Spleen (tissue), 11 donors: ENCODE measurements around the gene LCOR. TPM values are rescaled to one million over a fixed set of nuclear protein-coding genes. Genes with fewer than 3 reads are reported as not detected.

Experiments used
- DNase-seq: peaks from one replicate; pipeline ENCODE4 v3.0.0-alpha.2; 2020
- H3K27ac ChIP-seq, 8 donors: fragments of 200-600 bp; sonication (generic) in 7 of 8; 1 replicate in 4 of 8; 2 replicates in 4 of 8; pipeline versions ENCODE4 v1.5.0 to v1.8.0; 2016 to 2021; ENCODE audit warnings: inconsistent platforms in 4 of 8, mild to moderate bottlenecking in 4 of 8, moderate library complexity in 1 of 8
- H3K27me3 ChIP-seq, 7 donors: fragments of 200-600 bp; sonication (generic) in 6 of 7; replicated peaks in 1 of 7; 1 replicate in 4 of 7; 2 replicates in 3 of 7; pipeline versions ENCODE4 v1.5.0 to v1.8.0; 2016 to 2021; ENCODE audit warnings: inconsistent platforms in 3 of 7, mild to moderate bottlenecking in 1 of 7
- H3K36me3 ChIP-seq, 6 donors: fragments of 200-600 bp; sonication (generic) in 5 of 6; 1 replicate in 4 of 6; 2 replicates in 2 of 6; pipeline versions ENCODE4 v1.5.0 to v1.8.0; 2016 to 2021; ENCODE audit warnings: inconsistent platforms in 2 of 6
- H3K4me1 ChIP-seq, 6 donors: fragments of 200-600 bp; sonication (generic) in 5 of 6; 1 replicate in 3 of 6; 2 replicates in 3 of 6; pipeline versions ENCODE4 v1.5.0 to v1.8.0; 2016 to 2021; ENCODE audit warnings: inconsistent platforms in 3 of 6
- H3K4me3 ChIP-seq, 8 donors: fragments of 200-600 bp; sonication (generic) in 7 of 8; 1 replicate in 4 of 8; 2 replicates in 4 of 8; pipeline versions ENCODE4 v1.5.0 to v1.8.0; 2016 to 2021; ENCODE audit warnings: inconsistent platforms in 4 of 8, mild to moderate bottlenecking in 4 of 8, moderate library complexity in 2 of 8
- H3K9me3 ChIP-seq, 8 donors: fragments of 200-600 bp; sonication (generic) in 7 of 8; 1 replicate in 4 of 8; 2 replicates in 4 of 8; pipeline versions ENCODE4 v1.5.0 to v1.8.0; 2016 to 2021; ENCODE audit warnings: inconsistent platforms in 4 of 8
- CTCF ChIP-seq, 11 experiments: fragments of 200-600 bp in 7 of 11; fragments of 450-650 bp in 4 of 11; sonication (generic) in 4 of 11; IDR thresholded peaks in 8 of 11; conservative IDR thresholded peaks in 3 of 11; 1 replicate in 7 of 11; 2 replicates in 4 of 11; pipeline versions ENCODE4 v1.4.0 to v1.8.0; 2016 to 2021; ENCODE audit warnings: antibody characterized with exemption in 11 of 11, inconsistent platforms in 4 of 11, mild to moderate bottlenecking in 1 of 11
- POLR2A ChIP-seq, 3 donors: fragments of 450-650 bp; IDR thresholded peaks; one replicate each; pipeline ENCODE4 v1.5.1; 2017; ENCODE audit warnings: antibody characterized with exemption in 3 of 3, mild to moderate bottlenecking in 1 of 3
- POLR2AphosphoS5 ChIP-seq, 3 donors: sonication (generic); formaldehyde crosslinking; IDR thresholded peaks; one replicate each; pipeline ENCODE4 v1.5.1; 2017; ENCODE audit warnings: antibody characterized with exemption in 3 of 3
- WGBS, 5 donors: extraction: QIAGEN DNeasy Blood & Tissue Kit in 3 of 5; methylation state at CpG; one replicate each; pipeline versions ENCODE4 v1.1.5 to v1.1.7; 2013 to 2018; 5-methylcytosine and 5-hydroxymethylcytosine counted together
- intact Hi-C: fragments of 100-400 bp; cut with DNase I; formaldehyde crosslinking; loops from one replicate; pipeline ENCODE4 v1.15.0; 2023; ENCODE audit warnings: low total_unique reads
- polyA plus RNA-seq, 3 donors: library from polyadenylated mRNA; stranded (reverse); fragments of 200-250 nt; gene quantifications; one replicate each; pipeline ENCODE4 v1.2.1, GENCODE V29; 2013
- total RNA-seq, 7 donors: library from RNA; depleted of rRNA in 3 of 7; stranded (reverse); fragments of >200 nt in 3 of 7; fragmentation: NEBNext Ultra II Directional in 4 of 7; extraction: Animal tissue kit (Norgen Biotek cat#: 25700) in 4 of 7; gene quantifications; one replicate each; pipeline versions ENCODE4 v1.1.0 to v1.2.1, GENCODE V29; 2016 to 2021
- donor health status: healthy with polysubstance abuse.
- donor health status: DM: no; HTN: no; CAD: no; lungs with moderate emphysema.
- donor health status: DM: no; HTN: no; CAD: no.
- donor health status: Bipolar disorder and iron deficiency.
- donor health status: healthy.
- donor health status: DM: no; HTN: no; CAD: no.
- donor health status: DM: yes; HTN: yes; CAD: no.

The LCOR gene
- total and polyA plus RNA-seq, 10 donors, result 2.2 to 105 (median 47.0) TPM

- DNase-seq, result no peak
- H3K27ac ChIP-seq, result no peak overlapping the region
- H3K9me3 ChIP-seq, result no peaks in the 10 kb centered on the region
- TF ChIP-seq POLR2AphosphoS5 (IDR thresholded peaks at IDR 0.05) (no peak), CTCF (IDR thresholded peaks at IDR 0.05 in 8 of 11, conservative IDR thresholded peaks at IDR 0.05 in 3 of 11) (no peak), POLR2A (IDR thresholded peaks at IDR 0.05) (no peak)
- WGBS, 5 donors, result 87 to 94% (median 93%) methylated on average over 5 of the region's 5 CpGs
- peaks cover 15 to 39% (median 27%) of the 10 kb centered on the region in 6 donors for H3K4me1 ChIP-seq
- no peaks in the 10 kb centered on the region for H3K36me3 ChIP-seq
- H3K27me3 ChIP-seq, result no peaks in the 10 kb centered on the region
- H3K4me3 ChIP-seq, result no peak overlapping the region
- intact Hi-C loops, result loop anchor here (10.0 kb wide), 1 partner anchor 64 kb away; no protein-coding TSS in a partner anchor
Observed at GRCh38 chr10:96829029-96829773, 2.9 kb upstream of the LCOR start.

- peaks cover 25 to 54% (median 42%) of the 10 kb centered on the region in 6 donors for H3K4me1 ChIP-seq
- no peaks in the 10 kb centered on the region for H3K9me3 ChIP-seq
- TF ChIP-seq POLR2AphosphoS5 (IDR thresholded peaks at IDR 0.05), result no peak
- peak; percentile 77 to 92 (median 87) for TF ChIP-seq CTCF (IDR thresholded peaks at IDR 0.05 in 8 of 11, conservative IDR thresholded peaks at IDR 0.05 in 3 of 11)
- WGBS, 5 donors, result 36 to 42% (median 37%) methylated on average over 17 of the region's 17 CpGs
- H3K36me3 ChIP-seq, result no peaks in the 10 kb centered on the region
- no peak for DNase-seq
- H3K27me3 ChIP-seq, result no peaks in the 10 kb centered on the region
- H3K27ac ChIP-seq, result peak overlapping the region; percentile 30 to 98 (median 98)
- H3K4me3 ChIP-seq, result peak overlapping the region in 2 of 8 donors; percentile 83 to 92
- intact Hi-C loops, result loop anchor here (5.0 kb wide), 1 partner anchor 188 kb away; no protein-coding TSS in a partner anchor
Observed at GRCh38 chr10:96830511-96831199, 1.4 kb upstream of the LCOR start.

GRCh38 chr10:96831200-96831866, 765 bp upstream of the LCOR start:
- Histone ChIP-seq H3K4me1 (peaks cover 31 to 60% (median 48%) of the 10 kb centered on the region in 6 donors), H3K36me3 (no peaks in the 10 kb centered on the region), H3K9me3 (no peaks in the 10 kb centered on the region), H3K4me3 (peak overlapping the region; percentile 38 to 94 (median 69)), H3K27me3 (no peaks in the 10 kb centered on the region), H3K27ac (peak overlapping the region; percentile 94 to 98 (median 98))
- no peak for DNase-seq
- intact Hi-C loops, result loop anchor here (5.0 kb wide), 1 partner anchor 189 kb away; no protein-coding TSS in a partner anchor
- TF ChIP-seq POLR2AphosphoS5 (IDR thresholded peaks at IDR 0.05) (no peak), CTCF (IDR thresholded peaks at IDR 0.05 in 8 of 11, conservative IDR thresholded peaks at IDR 0.05 in 3 of 11) (peak in 1 of 11 experiments; percentile 26), POLR2A (IDR thresholded peaks at IDR 0.05) (no peak)
- 10 to 15% (median 13%) methylated on average over 14 of the region's 14 CpGs for WGBS, 5 donors
